ENCODE measurements around the gene MCTP1. TPM values are rescaled to one million over a fixed set of nuclear protein-coding genes. Genes with fewer than 3 reads are reported as not detected.

MCTP1 gene
- polyA plus RNA-seq, 3 donors = 34.4 to 72.9 (median 55.5) TPM

DNA sequence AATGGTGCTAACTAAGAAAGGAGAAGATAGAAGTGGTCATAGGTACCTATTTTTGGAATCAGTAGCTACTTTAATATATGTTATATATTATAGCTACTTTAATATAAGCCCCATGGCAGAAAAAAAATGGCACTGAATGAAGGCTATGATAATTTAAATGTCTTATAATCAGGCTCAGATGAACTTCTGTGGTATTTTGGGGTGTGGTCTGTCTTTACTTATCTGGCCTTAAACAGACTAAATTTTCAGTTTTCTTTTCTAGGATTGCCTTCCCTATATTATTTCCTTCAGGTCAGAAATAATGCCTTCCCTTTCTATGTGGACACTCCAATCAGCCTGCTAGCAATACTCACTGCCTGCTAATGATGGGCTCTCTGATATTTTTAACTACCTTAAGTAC, 374.2 kb downstream of the MCTP1 start:
- Mint-ChIP-seq H3K4me3 (no peak overlapping the region), H3K27ac (no peak overlapping the region), H3K4me1 (no peaks in the 10 kb centered on the region), H3K9me3 (peaks cover 0 to 2% (median 0%) of the 10 kb centered on the region in 7 donors), H3K27me3 (ENCODE audit: low read depth in 3 of 3) (no peaks in the 10 kb centered on the region), H3K36me3 (peaks cover 38 to 58% of the 10 kb centered on the region in 2 donors)
- no peak for DNase-seq
- no peaks in the 10 kb centered on the region for H3K9me3 ChIP-seq (replicated peaks in 1 of 2; ENCODE audit: control insufficient read depth in 1 of 2, insufficient read depth in 1 of 2, low read length in 2 of 2)
- peak overlapping the region in 1 of 2 donors; percentile 7 for H3K27ac ChIP-seq (ENCODE audit: low read depth in 1 of 2, low read length in 2 of 2)
- TF ChIP-seq, protein P1, sequence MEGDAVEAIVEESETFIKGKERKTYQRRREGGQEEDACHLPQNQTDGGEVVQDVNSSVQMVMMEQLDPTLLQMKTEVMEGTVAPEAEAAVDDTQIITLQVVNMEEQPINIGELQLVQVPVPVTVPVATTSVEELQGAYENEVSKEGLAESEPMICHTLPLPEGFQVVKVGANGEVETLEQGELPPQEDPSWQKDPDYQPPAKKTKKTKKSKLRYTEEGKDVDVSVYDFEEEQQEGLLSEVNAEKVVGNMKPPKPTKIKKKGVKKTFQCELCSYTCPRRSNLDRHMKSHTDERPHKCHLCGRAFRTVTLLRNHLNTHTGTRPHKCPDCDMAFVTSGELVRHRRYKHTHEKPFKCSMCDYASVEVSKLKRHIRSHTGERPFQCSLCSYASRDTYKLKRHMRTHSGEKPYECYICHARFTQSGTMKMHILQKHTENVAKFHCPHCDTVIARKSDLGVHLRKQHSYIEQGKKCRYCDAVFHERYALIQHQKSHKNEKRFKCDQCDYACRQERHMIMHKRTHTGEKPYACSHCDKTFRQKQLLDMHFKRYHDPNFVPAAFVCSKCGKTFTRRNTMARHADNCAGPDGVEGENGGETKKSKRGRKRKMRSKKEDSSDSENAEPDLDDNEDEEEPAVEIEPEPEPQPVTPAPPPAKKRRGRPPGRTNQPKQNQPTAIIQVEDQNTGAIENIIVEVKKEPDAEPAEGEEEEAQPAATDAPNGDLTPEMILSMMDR (IDR thresholded peaks at IDR 0.05) = no peak
- peaks cover 52 to 81% of the 10 kb centered on the region in 2 donors for H3K36me3 ChIP-seq (replicated peaks in 1 of 2; ENCODE audit: control insufficient read depth in 1 of 2, insufficient read depth in 2 of 2, low read length in 2 of 2)
- no peaks in the 10 kb centered on the region for H4K20me1 ChIP-seq (ENCODE audit: insufficient read depth, low read length)
- no peaks in the 10 kb centered on the region for H3K79me2 ChIP-seq (ENCODE audit: insufficient read depth, low read length)
- intact Hi-C loops (cut with micrococcal nuclease) = no loop called here
- H3K9ac ChIP-seq (ENCODE audit: insufficient read depth, low read length, poor library complexity, severe bottlenecking) = no peak overlapping the region
- no peak overlapping the region for H2AFZ ChIP-seq (ENCODE audit: insufficient read depth, low read depth, low read length, poor library complexity, severe bottlenecking)
- no peak overlapping the region for H3K4me3 ChIP-seq (replicated peaks in 1 of 3; ENCODE audit: low read depth in 2 of 3, low read length in 3 of 3)
- no peaks in the 10 kb centered on the region for H3K4me1 ChIP-seq (ENCODE audit: control insufficient read depth in 1 of 2, insufficient read depth in 2 of 2, low read length in 2 of 2)
- H3K4me2 ChIP-seq (replicated peaks; ENCODE audit: extremely low read depth, low read length, poor library complexity, severe bottlenecking) = no peak overlapping the region
- H3K27me3 ChIP-seq (ENCODE audit: control insufficient read depth in 2 of 2, insufficient read depth in 2 of 2, low read length in 2 of 2) = no peaks in the 10 kb centered on the region

DNA sequence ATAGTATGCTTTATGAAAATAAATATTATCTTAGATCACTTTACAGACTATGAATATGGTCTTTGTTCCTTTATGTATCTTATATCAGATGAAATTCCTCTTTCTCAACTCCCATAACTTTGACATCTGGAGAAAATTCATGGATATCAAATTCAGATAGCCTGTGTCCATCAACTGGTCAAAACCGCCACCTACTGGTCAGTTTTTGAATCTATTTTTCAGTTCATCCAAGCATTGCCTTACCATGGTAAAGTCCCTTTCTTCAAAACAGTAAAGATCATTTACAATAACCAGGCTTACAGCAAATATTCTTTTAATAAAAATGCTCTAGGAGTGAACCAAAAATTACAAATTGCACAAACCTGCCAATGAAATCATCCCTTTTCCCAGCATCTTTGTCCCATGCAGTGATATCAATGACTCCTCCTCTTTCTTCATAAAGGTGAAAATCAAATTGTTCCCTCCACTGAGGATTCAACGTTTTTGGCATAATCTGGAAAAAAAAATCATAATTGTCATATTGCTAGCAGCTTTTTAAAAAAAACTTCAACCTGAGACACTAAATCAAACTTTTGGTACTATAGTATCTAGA, 375.9 kb downstream of the MCTP1 start:
- Histone ChIP-seq H3K9me3 (replicated peaks in 1 of 2; ENCODE audit: control insufficient read depth in 1 of 2, insufficient read depth in 1 of 2, low read length in 2 of 2) (no peaks in the 10 kb centered on the region), H3K4me1 (ENCODE audit: control insufficient read depth in 1 of 2, insufficient read depth in 2 of 2, low read length in 2 of 2) (no peaks in the 10 kb centered on the region), H3K4me2 (replicated peaks; ENCODE audit: extremely low read depth, low read length, poor library complexity, severe bottlenecking) (no peak overlapping the region), H3K9ac (ENCODE audit: insufficient read depth, low read length, poor library complexity, severe bottlenecking) (no peak overlapping the region), H3K36me3 (replicated peaks in 1 of 2; ENCODE audit: control insufficient read depth in 1 of 2, insufficient read depth in 2 of 2, low read length in 2 of 2) (peaks cover 68 to 86% of the 10 kb centered on the region in 2 donors), H4K20me1 (ENCODE audit: insufficient read depth, low read length) (no peaks in the 10 kb centered on the region), H3K4me3 (replicated peaks in 1 of 3; ENCODE audit: low read depth in 2 of 3, low read length in 3 of 3) (no peak overlapping the region), H3K27ac (ENCODE audit: low read depth in 1 of 2, low read length in 2 of 2) (no peak overlapping the region), H3K27me3 (ENCODE audit: control insufficient read depth in 2 of 2, insufficient read depth in 2 of 2, low read length in 2 of 2) (no peaks in the 10 kb centered on the region), H2AFZ (ENCODE audit: insufficient read depth, low read depth, low read length, poor library complexity, severe bottlenecking) (no peak overlapping the region), H3K79me2 (ENCODE audit: insufficient read depth, low read length) (no peaks in the 10 kb centered on the region)
- DNase-seq = peak in 1 of 3 donors; percentile 5
- Mint-ChIP-seq H3K9me3 (peaks cover 0 to 2% (median 0%) of the 10 kb centered on the region in 7 donors), H3K4me3 (no peak overlapping the region), H3K27me3 (ENCODE audit: low read depth in 3 of 3) (no peaks in the 10 kb centered on the region), H3K36me3 (peaks cover 40 to 51% of the 10 kb centered on the region in 2 donors), H3K27ac (no peak overlapping the region), H3K4me1 (no peaks in the 10 kb centered on the region)
- WGBS (ENCODE audit: insufficient coverage) = 86% methylated on average over 1 of the region's 2 CpGs
- TF ChIP-seq, protein P1 (IDR thresholded peaks at IDR 0.05) = peak; percentile 77
- intact Hi-C loops (cut with micrococcal nuclease) = no loop called here
